HepG2 (cell line): ENCODE data around the gene ACOT13. TPM values are rescaled to one million over a fixed set of nuclear protein-coding genes. Genes with fewer than 3 reads are reported as not detected.

Experiments
- DMAP1 ChIP-seq: IDR thresholded peaks from 2 replicates; pipeline ENCODE4 v1.6.1; 2016
- EEA1 ChIP-seq: sonication (generic); formaldehyde crosslinking; IDR thresholded peaks from 2 replicates; pipeline ENCODE4 v1.5.1; 2020; ENCODE audit warnings: mild to moderate bottlenecking, missing genetic modification reagents, borderline replicate concordance
- IKZF5 ChIP-seq: IDR thresholded peaks from 2 replicates; pipeline ENCODE4 v1.6.1; 2018; ENCODE audit warnings: missing genetic modification reagents, mild to moderate bottlenecking, missing compliant biosample characterization
- MLLT10 ChIP-seq: sonication (generic); formaldehyde crosslinking; IDR thresholded peaks from 2 replicates; pipeline ENCODE4 v1.4.0; 2020; ENCODE audit warnings: missing genetic modification reagents
- MXD4 ChIP-seq: IDR thresholded peaks from 2 replicates; pipeline ENCODE4 v1.6.1; 2016; ENCODE audit warnings: mild to moderate bottlenecking, missing biosample characterization, missing genetic modification reagents
- MYNN ChIP-seq: sonication (generic); formaldehyde crosslinking; IDR thresholded peaks from 2 replicates; pipeline ENCODE4 v1.4.0; 2020; ENCODE audit warnings: mild to moderate bottlenecking, low read depth, missing genetic modification reagents
- NCOR1 ChIP-seq: fragments of 200-600 bp; sonication (generic); IDR thresholded peaks from 2 replicates; pipeline ENCODE4 v1.7.0; 2017; ENCODE audit warnings: antibody characterized with exemption, low read length, borderline replicate concordance
- NFRKB ChIP-seq: fragments of 450-650 bp; IDR thresholded peaks from 2 replicates; pipeline ENCODE4 v1.6.1; 2017
- ONECUT2 ChIP-seq: sonication (generic); formaldehyde crosslinking; IDR thresholded peaks from 2 replicates; pipeline ENCODE4 v1.4.0; 2020; ENCODE audit warnings: missing genetic modification reagents
- RBAK ChIP-seq: sonication (generic); formaldehyde crosslinking; IDR thresholded peaks from 2 replicates; pipeline ENCODE4 v1.5.1; 2020; ENCODE audit warnings: mild to moderate bottlenecking, missing genetic modification reagents
- ZFP37 ChIP-seq: sonication (generic); formaldehyde crosslinking; IDR thresholded peaks from 2 replicates; pipeline ENCODE4 v1.4.0; 2020; ENCODE audit warnings: missing genetic modification reagents, borderline replicate concordance
- ZNF614 ChIP-seq: IDR thresholded peaks from 2 replicates; pipeline ENCODE4 v1.6.1; 2018; ENCODE audit warnings: missing biosample characterization, missing genetic modification reagents, inconsistent platforms, borderline replicate concordance
- ZNF710 ChIP-seq: sonication (generic); formaldehyde crosslinking; IDR thresholded peaks from 2 replicates; pipeline ENCODE4 v1.5.0; 2020; ENCODE audit warnings: mild to moderate bottlenecking, missing genetic modification reagents, borderline replicate concordance
- ZNF724P ChIP-seq: sonication (generic); formaldehyde crosslinking; IDR thresholded peaks from 2 replicates; pipeline ENCODE4 v1.8.0; 2022; ENCODE audit warnings: missing genetic modification reagents, borderline replicate concordance
- polyA plus RNA-seq, 8 experiments: library from polyadenylated mRNA; depleted of rRNA in 3 of 8; stranded (reverse) in 7 of 8; unstranded in 1 of 8; fragments of >200 nt; fragmentation: Illumina TruSeq in 4 of 8; extraction: Trizol in 4 of 8; gene quantifications; 2 replicates each; pipeline versions ENCODE4 v1.2.1 to v1.2.3, GENCODE V29; 2011 to 2016; ENCODE audit warnings: low read depth in 4 of 8, missing spikeins in 1 of 8, mixed read lengths in 1 of 8; ENCODE audit not compliant: insufficient read depth in 1 of 8
- total RNA-seq, 5 experiments: library from RNA; depleted of rRNA; stranded (reverse); fragments of >200 nt; fragmentation: Illumina TruSeq; extraction: Trizol; gene quantifications; 2 replicates each; pipeline ENCODE4 v1.2.3, GENCODE V29; 2016; ENCODE audit warnings: low read depth in 1 of 5
- TF ChIP-seq, protein P1 (sequence below): sonication (generic); formaldehyde crosslinking; IDR thresholded peaks from 2 replicates; pipeline ENCODE4 v1.8.0; 2022; ENCODE audit warnings: missing genetic modification reagents, mild to moderate bottlenecking, moderate library complexity, borderline replicate concordance
- TF ChIP-seq, protein P2 (sequence below): IDR thresholded peaks from 2 replicates; pipeline ENCODE4 v1.6.1; 2016; ENCODE audit warnings: mild to moderate bottlenecking
- TF ChIP-seq, protein P3 (sequence below): sonication (generic); formaldehyde crosslinking; IDR thresholded peaks from 2 replicates; pipeline ENCODE4 v1.5.0; 2020; ENCODE audit warnings: mild to moderate bottlenecking, missing genetic modification reagents, moderate library complexity

Gene ACOT13
- total and polyA plus RNA-seq, 2 of the 13 experiments (the other 11 are each of a cell fraction or from before 2014, with no cell fraction given): 31.5 to 45.1 TPM

- TF ChIP-seq ZFP37 (peak; percentile 90; the same call in 1 of the 2 replicates), ONECUT2 (no peak), EEA1 (0 out of 2 replicates have a peak, but pooled peaks have one; percentile 21), NFRKB (0 out of 2 replicates have a peak, but pooled peaks have one; percentile 4), IKZF5 (CRISPR knock-in tag) (peak; percentile 83), MLLT10 (CRISPR knock-in tag) (no peak), MYNN (CRISPR knock-in tag) (peak; percentile 92; the same call in 1 of the 2 replicates), ZNF724P (CRISPR knock-in tag) (no peak; the same call in 1 of the 2 replicates), ZNF710 (CRISPR knock-in tag) (no peak), MXD4 (CRISPR knock-in tag) (no peak), ZNF614 (CRISPR knock-in tag) (peak; percentile 82; the same call in 1 of the 2 replicates), NCOR1 (no peak), RBAK (CRISPR knock-in tag) (no peak), DMAP1 (CRISPR knock-in tag) (no peak)
- TF ChIP-seq, protein P1, sequence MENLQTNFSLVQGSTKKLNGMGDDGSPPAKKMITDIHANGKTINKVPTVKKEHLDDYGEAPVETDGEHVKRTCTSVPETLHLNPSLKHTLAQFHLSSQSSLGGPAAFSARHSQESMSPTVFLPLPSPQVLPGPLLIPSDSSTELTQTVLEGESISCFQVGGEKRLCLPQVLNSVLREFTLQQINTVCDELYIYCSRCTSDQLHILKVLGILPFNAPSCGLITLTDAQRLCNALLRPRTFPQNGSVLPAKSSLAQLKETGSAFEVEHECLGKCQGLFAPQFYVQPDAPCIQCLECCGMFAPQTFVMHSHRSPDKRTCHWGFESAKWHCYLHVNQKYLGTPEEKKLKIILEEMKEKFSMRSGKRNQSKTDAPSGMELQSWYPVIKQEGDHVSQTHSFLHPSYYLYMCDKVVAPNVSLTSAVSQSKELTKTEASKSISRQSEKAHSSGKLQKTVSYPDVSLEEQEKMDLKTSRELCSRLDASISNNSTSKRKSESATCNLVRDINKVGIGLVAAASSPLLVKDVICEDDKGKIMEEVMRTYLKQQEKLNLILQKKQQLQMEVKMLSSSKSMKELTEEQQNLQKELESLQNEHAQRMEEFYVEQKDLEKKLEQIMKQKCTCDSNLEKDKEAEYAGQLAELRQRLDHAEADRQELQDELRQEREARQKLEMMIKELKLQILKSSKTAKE: no peak
- TF ChIP-seq, protein P2, sequence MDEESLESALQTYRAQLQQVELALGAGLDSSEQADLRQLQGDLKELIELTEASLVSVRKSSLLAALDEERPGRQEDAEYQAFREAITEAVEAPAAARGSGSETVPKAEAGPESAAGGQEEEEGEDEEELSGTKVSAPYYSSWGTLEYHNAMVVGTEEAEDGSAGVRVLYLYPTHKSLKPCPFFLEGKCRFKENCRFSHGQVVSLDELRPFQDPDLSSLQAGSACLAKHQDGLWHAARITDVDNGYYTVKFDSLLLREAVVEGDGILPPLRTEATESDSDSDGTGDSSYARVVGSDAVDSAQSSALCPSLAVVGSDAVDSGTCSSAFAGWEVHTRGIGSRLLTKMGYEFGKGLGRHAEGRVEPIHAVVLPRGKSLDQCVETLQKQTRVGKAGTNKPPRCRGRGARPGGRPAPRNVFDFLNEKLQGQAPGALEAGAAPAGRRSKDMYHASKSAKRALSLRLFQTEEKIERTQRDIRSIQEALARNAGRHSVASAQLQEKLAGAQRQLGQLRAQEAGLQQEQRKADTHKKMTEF: peak; percentile 86
- TF ChIP-seq, protein P3, sequence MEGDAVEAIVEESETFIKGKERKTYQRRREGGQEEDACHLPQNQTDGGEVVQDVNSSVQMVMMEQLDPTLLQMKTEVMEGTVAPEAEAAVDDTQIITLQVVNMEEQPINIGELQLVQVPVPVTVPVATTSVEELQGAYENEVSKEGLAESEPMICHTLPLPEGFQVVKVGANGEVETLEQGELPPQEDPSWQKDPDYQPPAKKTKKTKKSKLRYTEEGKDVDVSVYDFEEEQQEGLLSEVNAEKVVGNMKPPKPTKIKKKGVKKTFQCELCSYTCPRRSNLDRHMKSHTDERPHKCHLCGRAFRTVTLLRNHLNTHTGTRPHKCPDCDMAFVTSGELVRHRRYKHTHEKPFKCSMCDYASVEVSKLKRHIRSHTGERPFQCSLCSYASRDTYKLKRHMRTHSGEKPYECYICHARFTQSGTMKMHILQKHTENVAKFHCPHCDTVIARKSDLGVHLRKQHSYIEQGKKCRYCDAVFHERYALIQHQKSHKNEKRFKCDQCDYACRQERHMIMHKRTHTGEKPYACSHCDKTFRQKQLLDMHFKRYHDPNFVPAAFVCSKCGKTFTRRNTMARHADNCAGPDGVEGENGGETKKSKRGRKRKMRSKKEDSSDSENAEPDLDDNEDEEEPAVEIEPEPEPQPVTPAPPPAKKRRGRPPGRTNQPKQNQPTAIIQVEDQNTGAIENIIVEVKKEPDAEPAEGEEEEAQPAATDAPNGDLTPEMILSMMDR: peak; percentile 30
Measured at GRCh38 chr6:24720604-24721460, 54.0 kb downstream of the ACOT13 start (continued).
